Measurements from ENCODE around the gene SOCS3.

Gene SOCS3

DNA sequence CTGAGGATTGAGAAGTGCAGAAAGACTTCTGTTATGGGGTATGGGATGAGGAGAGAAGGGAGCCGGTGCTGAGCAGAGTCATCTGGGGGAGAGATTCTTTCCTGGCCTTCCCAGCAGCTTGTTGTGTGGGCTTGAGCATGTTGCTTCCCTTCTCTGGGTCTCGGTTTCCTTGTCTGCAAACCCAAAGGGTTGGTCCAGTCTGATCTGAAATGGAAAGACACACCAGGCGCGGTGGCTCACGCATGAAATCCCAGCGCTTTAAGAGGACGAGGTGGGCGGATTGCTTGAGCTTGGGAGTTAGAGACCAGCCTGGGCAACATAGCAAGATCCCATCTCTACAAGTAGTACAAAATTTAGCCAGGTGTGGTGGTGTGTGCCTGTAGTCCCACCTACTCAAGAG, 6.0 kb downstream of the SOCS3 start:
- peaks cover 13% of the 10 kb centered on the region for H3K4me1 ChIP-seq (ENCODE audit: insufficient read depth, low read length, severe bottlenecking)
- no peaks in the 10 kb centered on the region for H3F3A ChIP-seq (ENCODE audit: insufficient read depth, low read length)
- H3K27me3 ChIP-seq (ENCODE audit: insufficient read depth, low read length), result peaks cover 8% of the 10 kb centered on the region; the same call in 1 of the 2 replicates
- no peak overlapping the region for H3K4me2 ChIP-seq (ENCODE audit: low read length)
- H4K20me1 ChIP-seq (ENCODE audit: insufficient read depth, low read length), result no peaks in the 10 kb centered on the region
- H3K9ac ChIP-seq (ENCODE audit: low read length), result no peak overlapping the region
- no peaks in the 10 kb centered on the region for H3K36me3 ChIP-seq (ENCODE audit: insufficient read depth, low read length)
- H3K9me2 ChIP-seq (ENCODE audit: low read depth, low read length), result no peaks in the 10 kb centered on the region
- H3K4me3 ChIP-seq (ENCODE audit: low read depth, low read length, poor library complexity, severe bottlenecking), result no peak overlapping the region
- TF ChIP-seq, protein P1, sequence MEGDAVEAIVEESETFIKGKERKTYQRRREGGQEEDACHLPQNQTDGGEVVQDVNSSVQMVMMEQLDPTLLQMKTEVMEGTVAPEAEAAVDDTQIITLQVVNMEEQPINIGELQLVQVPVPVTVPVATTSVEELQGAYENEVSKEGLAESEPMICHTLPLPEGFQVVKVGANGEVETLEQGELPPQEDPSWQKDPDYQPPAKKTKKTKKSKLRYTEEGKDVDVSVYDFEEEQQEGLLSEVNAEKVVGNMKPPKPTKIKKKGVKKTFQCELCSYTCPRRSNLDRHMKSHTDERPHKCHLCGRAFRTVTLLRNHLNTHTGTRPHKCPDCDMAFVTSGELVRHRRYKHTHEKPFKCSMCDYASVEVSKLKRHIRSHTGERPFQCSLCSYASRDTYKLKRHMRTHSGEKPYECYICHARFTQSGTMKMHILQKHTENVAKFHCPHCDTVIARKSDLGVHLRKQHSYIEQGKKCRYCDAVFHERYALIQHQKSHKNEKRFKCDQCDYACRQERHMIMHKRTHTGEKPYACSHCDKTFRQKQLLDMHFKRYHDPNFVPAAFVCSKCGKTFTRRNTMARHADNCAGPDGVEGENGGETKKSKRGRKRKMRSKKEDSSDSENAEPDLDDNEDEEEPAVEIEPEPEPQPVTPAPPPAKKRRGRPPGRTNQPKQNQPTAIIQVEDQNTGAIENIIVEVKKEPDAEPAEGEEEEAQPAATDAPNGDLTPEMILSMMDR (IDR thresholded peaks at IDR 0.05; ENCODE audit: low read length), result no peak
- TF ChIP-seq EZH2 (IDR thresholded peaks at IDR 0.05; ENCODE audit: borderline replicate concordance, low read length), result no peak
- H3K79me2 ChIP-seq (ENCODE audit: insufficient read depth, low read length), result no peaks in the 10 kb centered on the region
- H3K27ac ChIP-seq (ENCODE audit: low read depth, low read length, poor library complexity, severe bottlenecking), result no peak overlapping the region
- no peaks in the 10 kb centered on the region for H3K9me3 ChIP-seq (ENCODE audit: low read length)
- H2AFZ ChIP-seq (ENCODE audit: low read length), result no peak overlapping the region

DNA sequence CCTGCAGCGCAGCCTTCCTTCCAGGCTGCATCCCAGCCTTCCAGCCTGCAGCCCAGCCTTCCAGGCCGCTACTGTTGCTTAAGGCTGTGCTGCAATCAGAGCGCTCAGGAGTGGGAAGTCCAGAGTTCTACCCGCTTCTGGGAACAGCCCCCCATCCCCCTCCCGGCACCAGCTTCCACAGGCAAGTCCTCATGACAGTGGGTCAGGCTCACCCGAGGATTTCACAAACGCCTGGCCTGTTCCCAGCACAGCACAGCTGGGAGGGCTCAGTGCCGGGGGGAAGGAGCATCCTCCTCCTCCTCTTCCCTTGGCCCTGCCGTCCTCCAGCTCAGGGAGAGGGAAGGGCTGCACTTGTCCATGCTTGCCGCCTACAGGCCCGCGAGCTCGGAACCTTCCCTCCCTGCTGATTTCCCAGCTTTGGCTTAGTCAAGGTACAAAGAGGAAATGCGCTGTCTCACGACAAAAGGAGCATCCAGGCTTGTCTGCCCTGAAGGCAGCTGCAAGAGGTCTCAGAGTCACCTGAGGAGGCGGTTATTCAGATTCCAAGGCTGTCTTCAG, 8.3 kb downstream of the SOCS3 start:
- Histone ChIP-seq H3K9me3 (ENCODE audit: low read length) (no peaks in the 10 kb centered on the region), H3K4me1 (ENCODE audit: insufficient read depth, low read length, severe bottlenecking) (peaks cover 13% of the 10 kb centered on the region), H3K9me2 (ENCODE audit: low read depth, low read length) (no peaks in the 10 kb centered on the region), H3K27ac (ENCODE audit: low read depth, low read length, poor library complexity, severe bottlenecking) (no peak overlapping the region), H3K4me3 (ENCODE audit: low read depth, low read length, poor library complexity, severe bottlenecking) (no peak overlapping the region), H4K20me1 (ENCODE audit: insufficient read depth, low read length) (no peaks in the 10 kb centered on the region), H2AFZ (ENCODE audit: low read length) (no peak overlapping the region), H3F3A (ENCODE audit: insufficient read depth, low read length) (no peaks in the 10 kb centered on the region), H3K27me3 (ENCODE audit: insufficient read depth, low read length) (no peaks in the 10 kb centered on the region; the same call in 1 of the 2 replicates), H3K36me3 (ENCODE audit: insufficient read depth, low read length) (no peaks in the 10 kb centered on the region), H3K79me2 (ENCODE audit: insufficient read depth, low read length) (no peaks in the 10 kb centered on the region), H3K9ac (ENCODE audit: low read length) (no peak overlapping the region), H3K4me2 (ENCODE audit: low read length) (no peak overlapping the region)
- TF ChIP-seq EZH2 (IDR thresholded peaks at IDR 0.05; ENCODE audit: borderline replicate concordance, low read length), result no peak
- TF ChIP-seq, protein P1 (IDR thresholded peaks at IDR 0.05; ENCODE audit: low read length), result no peak

DNA sequence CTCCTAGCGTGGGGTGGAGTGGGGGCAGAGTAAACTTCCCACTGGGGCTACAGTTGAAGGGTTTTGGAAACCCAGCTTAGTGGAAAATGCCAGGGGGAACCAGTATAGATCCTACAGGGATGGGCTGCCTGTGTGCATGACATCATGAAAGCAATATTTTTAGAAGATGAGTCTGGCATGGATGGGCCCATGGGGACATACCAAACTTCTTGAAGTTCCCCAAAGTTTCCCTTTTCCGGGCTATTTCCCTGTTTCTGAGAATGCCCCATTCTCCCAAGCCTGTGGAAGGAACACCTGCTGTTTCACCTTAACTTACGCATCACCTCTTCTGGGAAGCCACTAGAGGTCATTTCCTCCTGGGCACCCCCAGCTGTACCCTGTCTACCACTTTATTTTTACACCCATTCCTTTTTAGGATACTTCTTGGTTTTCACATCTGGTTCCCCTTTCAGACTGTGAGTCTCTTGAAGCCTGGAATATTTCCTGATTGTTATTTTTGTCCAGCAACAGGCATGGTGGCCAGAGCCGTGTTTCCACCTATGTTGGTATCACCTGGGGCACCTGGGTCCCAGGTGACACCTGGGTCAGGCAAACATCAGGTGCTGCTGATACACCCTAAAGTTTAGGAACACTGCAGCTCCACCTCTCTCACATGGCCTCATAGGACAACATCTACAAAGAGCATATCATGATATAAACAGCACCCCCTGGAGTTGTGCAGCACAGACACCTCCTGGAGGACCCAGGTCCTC, 9.8 kb downstream of the SOCS3 start:
- Histone ChIP-seq H3K9me2 (ENCODE audit: low read depth, low read length) (no peaks in the 10 kb centered on the region), H3K79me2 (ENCODE audit: insufficient read depth, low read length) (no peaks in the 10 kb centered on the region), H3K27me3 (ENCODE audit: insufficient read depth, low read length) (no peaks in the 10 kb centered on the region; the same call in 1 of the 2 replicates), H3K9me3 (ENCODE audit: low read length) (no peaks in the 10 kb centered on the region), H4K20me1 (ENCODE audit: insufficient read depth, low read length) (no peaks in the 10 kb centered on the region), H3K27ac (ENCODE audit: low read depth, low read length, poor library complexity, severe bottlenecking) (no peak overlapping the region), H3F3A (ENCODE audit: insufficient read depth, low read length) (no peaks in the 10 kb centered on the region), H2AFZ (ENCODE audit: low read length) (no peak overlapping the region), H3K9ac (ENCODE audit: low read length) (no peak overlapping the region), H3K4me1 (ENCODE audit: insufficient read depth, low read length, severe bottlenecking) (peaks cover 8% of the 10 kb centered on the region), H3K36me3 (ENCODE audit: insufficient read depth, low read length) (no peaks in the 10 kb centered on the region), H3K4me3 (ENCODE audit: low read depth, low read length, poor library complexity, severe bottlenecking) (no peak overlapping the region), H3K4me2 (ENCODE audit: low read length) (no peak overlapping the region)
- TF ChIP-seq EZH2 (IDR thresholded peaks at IDR 0.05; ENCODE audit: borderline replicate concordance, low read length), result no peak
- TF ChIP-seq, protein P1 (IDR thresholded peaks at IDR 0.05; ENCODE audit: low read length), result peak; percentile 8; the same call in 1 of the 2 replicates
